ENCODE results near the gene ANKRD2. TPM values are rescaled to one million over a fixed set of nuclear protein-coding genes. Genes with fewer than 3 reads are reported as not detected.
A peak's percentile ranks its signal among the peaks of the same experiment; 100 is the strongest.

ANKRD2 gene
- total RNA-seq, 1 experiment from 2014 or later: 0.15 TPM

GRCh38 chr10:97596101-97597082 lies 23.8 kb downstream of the ANKRD2 start:
- DNase-seq (ENCODE audit: low spot score): peak; percentile 82

- DNase-seq (ENCODE audit: low spot score): no peak
These were observed 25.2 kb downstream of the ANKRD2 start for GRCh38 chr10:97597778-97598177.

- no peak for DNase-seq (ENCODE audit: low spot score)
These were observed 26.1 kb downstream of the ANKRD2 start for GRCh38 chr10:97598407-97599271.

- no peak for DNase-seq (ENCODE audit: low spot score)
These were observed 26.7 kb downstream of the ANKRD2 start for GRCh38 chr10:97599272-97599619.

GRCh38 chr10:97600616-97601015 lies 28.0 kb downstream of the ANKRD2 start:
- no peak for DNase-seq (ENCODE audit: low spot score)

GRCh38 chr10:97601268-97602215 lies 29.0 kb downstream of the ANKRD2 start:
- DNase-seq (ENCODE audit: low spot score): no peak

- DNase-seq (ENCODE audit: low spot score): no peak
These were observed 34.6 kb downstream of the ANKRD2 start for GRCh38 chr10:97607095-97607636.

- DNase-seq (ENCODE audit: low spot score): no peak
These were observed 36.5 kb downstream of the ANKRD2 start for GRCh38 chr10:97608991-97609561.

- DNase-seq (ENCODE audit: low spot score): no peak
These were observed 38.9 kb downstream of the ANKRD2 start for GRCh38 chr10:97611473-97611872.

- no peak for DNase-seq (ENCODE audit: low spot score)
These were observed 39.8 kb downstream of the ANKRD2 start for GRCh38 chr10:97612386-97612785.

GRCh38 chr10:97618285-97618684 lies 45.7 kb downstream of the ANKRD2 start:
- DNase-seq (ENCODE audit: low spot score): no peak

- DNase-seq (ENCODE audit: low spot score): no peak
These were observed 46.2 kb downstream of the ANKRD2 start for GRCh38 chr10:97618733-97619132.

- DNase-seq (ENCODE audit: low spot score): no peak
These were observed 50.7 kb downstream of the ANKRD2 start for GRCh38 chr10:97623277-97623676.

GRCh38 chr10:97627731-97628130 lies 55.2 kb downstream of the ANKRD2 start:
- no peak for DNase-seq (ENCODE audit: low spot score)

- DNase-seq (ENCODE audit: low spot score): no peak
These were observed 55.6 kb downstream of the ANKRD2 start for GRCh38 chr10:97628228-97628627.

- no peak for DNase-seq (ENCODE audit: low spot score)
These were observed 56.7 kb downstream of the ANKRD2 start for GRCh38 chr10:97629289-97629688.

GRCh38 chr10:97631098-97631497 lies 58.5 kb downstream of the ANKRD2 start:
- no peak for DNase-seq (ENCODE audit: low spot score)

GRCh38 chr10:97632949-97633884 lies 60.6 kb downstream of the ANKRD2 start, which contains the start of gene MORN4:
TSS of gene MORN4 (minus strand) at chr10:97633500. CDS start at chr10:97619653, 13,847 bp downstream.
- DNase-seq (ENCODE audit: low spot score): peak; percentile 88

All from H4 (cell line).